GM12878 (cell line): ENCODE results near the gene HNRNPA2B1. TPM values are rescaled to one million over a fixed set of nuclear protein-coding genes. Genes with fewer than 3 reads are reported as not detected.
A peak's percentile ranks its signal among the peaks of the same experiment; 100 is the strongest.

Experiments
- CBFB ChIP-seq: IDR thresholded peaks from 2 replicates; pipeline ENCODE4 v1.6.1; 2016; ENCODE audit warnings: antibody characterized with exemption, low read depth
- CEBPB ChIP-seq, 2 experiments: fragments of 150-350 bp in 1 of 2; IDR thresholded peaks; 2 replicates each; pipeline ENCODE4 v1.6.1; 2012 to 2014; ENCODE audit warnings: low read depth in 2 of 2, low read length in 2 of 2, borderline replicate concordance in 1 of 2, inconsistent platforms in 1 of 2
- CREB1 ChIP-seq: IDR thresholded peaks from 2 replicates; pipeline ENCODE4 v1.6.1; 2012; ENCODE audit warnings: low read depth, mild to moderate bottlenecking, inconsistent platforms
- CUX1 ChIP-seq: IDR thresholded peaks from 2 replicates; pipeline ENCODE4 v1.6.1; 2012; ENCODE audit warnings: improper control_type of control experiment, low read depth, low read length; ENCODE audit not compliant: insufficient replicate concordance
- E4F1 ChIP-seq: fragments of 450-650 bp; IDR thresholded peaks from 2 replicates; pipeline ENCODE4 v1.6.1; 2018; ENCODE audit warnings: borderline replicate concordance, mild to moderate bottlenecking; ENCODE audit not compliant: partially characterized antibody
- ETV6 ChIP-seq, 2 experiments: fragments of 450-650 bp in 1 of 2; IDR thresholded peaks in 1 of 2; conservative IDR thresholded peaks in 1 of 2; 2 replicates each; pipeline ENCODE4 v1.6.1; 2014; ENCODE audit warnings: antibody characterized with exemption in 1 of 2, borderline replicate concordance in 1 of 2, low read depth in 1 of 2, mild to moderate bottlenecking in 1 of 2, moderate library complexity in 1 of 2
- HDAC2 ChIP-seq: fragments of 200-600 bp; sonication (generic); IDR thresholded peaks from 2 replicates; pipeline ENCODE4 v1.6.1; 2017
- MAX ChIP-seq: IDR thresholded peaks from 2 replicates; pipeline ENCODE4 v1.6.1; 2012; ENCODE audit warnings: low read depth, low read length, improper control_type of control experiment
- MYC ChIP-seq: IDR thresholded peaks from 2 replicates; pipeline ENCODE4 v1.6.1; 2011; ENCODE audit warnings: mild to moderate bottlenecking, low read length, moderate library complexity, inconsistent platforms; ENCODE audit not compliant: insufficient read depth, insufficient replicate concordance, insufficient read length, severe bottlenecking
- SMAD5 ChIP-seq: IDR thresholded peaks from 2 replicates; pipeline ENCODE4 v1.6.1; 2016; ENCODE audit warnings: antibody characterized with exemption, low read depth
- USF1 ChIP-seq: IDR thresholded peaks from 2 replicates; pipeline ENCODE4 v1.6.1; 2011; ENCODE audit warnings: borderline replicate concordance, low read depth, mild to moderate bottlenecking, moderate library complexity, mixed read lengths, low read length; ENCODE audit not compliant: insufficient read depth; ENCODE audit errors: extremely low read length
- ZBTB33 ChIP-seq: fragments of 450-650 bp; IDR thresholded peaks from 2 replicates; pipeline ENCODE4 v1.6.1; 2017; ENCODE audit warnings: mild to moderate bottlenecking
- polyA plus RNA-seq, 11 experiments: library from polyadenylated mRNA; depleted of rRNA in 4 of 11; unstranded in 6 of 11; stranded (reverse) in 5 of 11; fragments of >200 nt; fragmentation: Nextera tagmentation in 4 of 11; fragmentation: Illumina TruSeq in 1 of 11; extraction: Ambion mirVana in 4 of 11; extraction: Trizol in 1 of 11; gene quantifications; 1 replicate in 1 of 11; 2 replicates in 10 of 11; pipeline versions ENCODE4 v1.2.1 to v1.2.3, GENCODE V29; 2011 to 2016; ENCODE audit warnings: inconsistent platforms in 2 of 11, missing spikeins in 2 of 11, low read depth in 1 of 11
- total RNA-seq, 4 experiments: library from RNA; depleted of rRNA in 3 of 4; stranded (reverse); fragments of >200 nt in 3 of 4; fragmentation: Illumina TruSeq in 1 of 4; extraction: Trizol in 1 of 4; gene quantifications; 2 replicates each; pipeline versions ENCODE4 v1.2.1 to v1.2.3, GENCODE V29; 2013 to 2021
- TF ChIP-seq, protein P1 (sequence below): fragments of 450-650 bp; IDR thresholded peaks from 2 replicates; pipeline ENCODE4 v1.6.1; 2017; ENCODE audit warnings: mild to moderate bottlenecking, low read depth, inconsistent platforms; ENCODE audit not compliant: poor library complexity, severe bottlenecking
- TF ChIP-seq, protein P2 (sequence below): IDR thresholded peaks from 2 replicates; pipeline ENCODE4 v1.6.1; 2012; ENCODE audit warnings: low read length, inconsistent platforms

The HNRNPA2B1 gene
- total and polyA plus RNA-seq, 10 of the 15 experiments (the other 5 are each of a cell fraction or from before 2014, with no cell fraction given): 295 to 1,396 (median 932) TPM

DNA sequence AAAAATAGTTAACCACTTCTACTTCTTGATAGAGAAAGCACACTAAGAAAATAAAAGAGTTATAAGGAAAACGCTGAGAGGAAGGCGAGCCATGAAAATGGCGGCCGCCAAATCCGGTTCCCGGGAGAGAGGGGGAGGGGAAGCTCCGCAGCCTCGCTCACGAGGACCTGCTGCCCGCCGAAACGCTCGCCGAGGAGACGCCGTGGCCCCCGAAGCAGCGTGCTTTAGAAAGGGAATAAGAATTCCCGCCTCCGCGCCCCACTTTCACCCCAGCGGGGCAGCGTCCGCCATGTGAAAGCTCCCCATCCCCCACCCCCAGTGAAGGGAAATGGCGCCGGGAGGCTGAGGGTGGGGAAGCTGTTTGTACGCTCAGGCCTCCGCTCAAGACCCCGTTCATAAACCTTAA, 505 bp downstream of the HNRNPA2B1 start (continued):
- TF ChIP-seq E4F1 (no peak), ETV6 (conservative IDR thresholded peaks at IDR 0.05 in 1 of 2, IDR thresholded peaks at IDR 0.05 in 1 of 2; ENCODE audit: borderline replicate concordance in 1 of 2, low read depth in 1 of 2) (no peak), MYC (peak; percentile 85), USF1 (no peak), MAX (no peak), CEBPB (IDR thresholded peaks at IDR 0.05; ENCODE audit: borderline replicate concordance in 1 of 2, low read depth in 2 of 2, low read length in 2 of 2) (no peak), CBFB (no peak), HDAC2 (no peak), ZBTB33 (no peak), SMAD5 (no peak), CUX1 (no peak), CREB1 (no peak)
- TF ChIP-seq, protein P1, sequence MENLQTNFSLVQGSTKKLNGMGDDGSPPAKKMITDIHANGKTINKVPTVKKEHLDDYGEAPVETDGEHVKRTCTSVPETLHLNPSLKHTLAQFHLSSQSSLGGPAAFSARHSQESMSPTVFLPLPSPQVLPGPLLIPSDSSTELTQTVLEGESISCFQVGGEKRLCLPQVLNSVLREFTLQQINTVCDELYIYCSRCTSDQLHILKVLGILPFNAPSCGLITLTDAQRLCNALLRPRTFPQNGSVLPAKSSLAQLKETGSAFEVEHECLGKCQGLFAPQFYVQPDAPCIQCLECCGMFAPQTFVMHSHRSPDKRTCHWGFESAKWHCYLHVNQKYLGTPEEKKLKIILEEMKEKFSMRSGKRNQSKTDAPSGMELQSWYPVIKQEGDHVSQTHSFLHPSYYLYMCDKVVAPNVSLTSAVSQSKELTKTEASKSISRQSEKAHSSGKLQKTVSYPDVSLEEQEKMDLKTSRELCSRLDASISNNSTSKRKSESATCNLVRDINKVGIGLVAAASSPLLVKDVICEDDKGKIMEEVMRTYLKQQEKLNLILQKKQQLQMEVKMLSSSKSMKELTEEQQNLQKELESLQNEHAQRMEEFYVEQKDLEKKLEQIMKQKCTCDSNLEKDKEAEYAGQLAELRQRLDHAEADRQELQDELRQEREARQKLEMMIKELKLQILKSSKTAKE: peak; percentile 30
- TF ChIP-seq, protein P2, sequence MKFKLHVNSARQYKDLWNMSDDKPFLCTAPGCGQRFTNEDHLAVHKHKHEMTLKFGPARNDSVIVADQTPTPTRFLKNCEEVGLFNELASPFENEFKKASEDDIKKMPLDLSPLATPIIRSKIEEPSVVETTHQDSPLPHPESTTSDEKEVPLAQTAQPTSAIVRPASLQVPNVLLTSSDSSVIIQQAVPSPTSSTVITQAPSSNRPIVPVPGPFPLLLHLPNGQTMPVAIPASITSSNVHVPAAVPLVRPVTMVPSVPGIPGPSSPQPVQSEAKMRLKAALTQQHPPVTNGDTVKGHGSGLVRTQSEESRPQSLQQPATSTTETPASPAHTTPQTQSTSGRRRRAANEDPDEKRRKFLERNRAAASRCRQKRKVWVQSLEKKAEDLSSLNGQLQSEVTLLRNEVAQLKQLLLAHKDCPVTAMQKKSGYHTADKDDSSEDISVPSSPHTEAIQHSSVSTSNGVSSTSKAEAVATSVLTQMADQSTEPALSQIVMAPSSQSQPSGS: 0 out of 2 replicates have a peak, but pooled peaks have one; percentile 10
